ENCODE measurements around the gene ZCCHC24. TPM values are rescaled to one million over a fixed set of nuclear protein-coding genes. Genes with fewer than 3 reads are reported as not detected.
A peak's percentile ranks its signal among the peaks of the same experiment; 100 is the strongest.

ZCCHC24 gene
- total RNA-seq, 3 donors from 2014 or later = 18.7 to 50.8 (median 48.8) TPM

GRCh38 chr10:79400146-79401004, 45.0 kb downstream of the ZCCHC24 start:
- Histone ChIP-seq H3K27ac (peak overlapping the region in 1 of 2 donors; percentile 93), H3K27me3 (no peaks in the 10 kb centered on the region), H3K4me3 (no peak overlapping the region), H3K4me1 (peaks cover 36 to 43% of the 10 kb centered on the region in 2 donors), H3K36me3 (no peaks in the 10 kb centered on the region), H3K9me3 (no peaks in the 10 kb centered on the region)
- DNase-seq (ENCODE audit: low spot score in 2 of 2) = no peak
- TF ChIP-seq POLR2AphosphoS5 (IDR thresholded peaks at IDR 0.05) (no peak), CTCF (IDR thresholded peaks at IDR 0.05) (peak in 2 of 3 donors; percentile 19 to 34)
- intact Hi-C loops (cut with DNase I; ENCODE audit: low total_unique reads) = no loop called here

GRCh38 chr10:79399223-79399831, 46.1 kb downstream of the ZCCHC24 start:
- intact Hi-C loops (cut with DNase I; ENCODE audit: low total_unique reads) = no loop called here
- H3K36me3 ChIP-seq = no peaks in the 10 kb centered on the region
- peak overlapping the region in 1 of 2 donors; percentile 85 for H3K27ac ChIP-seq
- TF ChIP-seq POLR2AphosphoS5 (IDR thresholded peaks at IDR 0.05) = peak in 2 of 3 donors; percentile 67 to 95
- no peak for TF ChIP-seq POLR2A (IDR thresholded peaks at IDR 0.05)
- no peak for TF ChIP-seq CTCF (IDR thresholded peaks at IDR 0.05)
- H3K4me1 ChIP-seq = peaks cover 27 to 38% of the 10 kb centered on the region in 2 donors
- peak overlapping the region in 1 of 3 donors; percentile 51 for H3K4me3 ChIP-seq
- H3K27me3 ChIP-seq = no peaks in the 10 kb centered on the region
- H3K9me3 ChIP-seq = no peaks in the 10 kb centered on the region
- peak in 1 of 2 donors; percentile 54 for DNase-seq (ENCODE audit: low spot score in 2 of 2)

GRCh38 chr10:79398642-79399041, 46.8 kb downstream of the ZCCHC24 start:
- H3K4me1 ChIP-seq = peaks cover 23 to 38% of the 10 kb centered on the region in 2 donors
- intact Hi-C loops (cut with DNase I; ENCODE audit: low total_unique reads) = no loop called here
- no peak for TF ChIP-seq POLR2AphosphoS5 (IDR thresholded peaks at IDR 0.05)
- no peak for TF ChIP-seq CTCF (IDR thresholded peaks at IDR 0.05)
- TF ChIP-seq POLR2A (IDR thresholded peaks at IDR 0.05) = no peak
- no peak for DNase-seq (ENCODE audit: low spot score in 2 of 2)
- H3K9me3 ChIP-seq = no peaks in the 10 kb centered on the region
- H3K27me3 ChIP-seq = no peaks in the 10 kb centered on the region
- H3K4me3 ChIP-seq = peak overlapping the region in 1 of 3 donors; percentile 51
- H3K36me3 ChIP-seq = no peaks in the 10 kb centered on the region
- peak overlapping the region in 1 of 2 donors; percentile 85 for H3K27ac ChIP-seq

- H3K27me3 ChIP-seq = no peaks in the 10 kb centered on the region
- no peaks in the 10 kb centered on the region for H3K36me3 ChIP-seq
- H3K4me1 ChIP-seq = peaks cover 15 to 30% of the 10 kb centered on the region in 2 donors
- no peaks in the 10 kb centered on the region for H3K9me3 ChIP-seq
- no peak for DNase-seq (ENCODE audit: low spot score in 2 of 2)
- TF ChIP-seq CTCF (IDR thresholded peaks at IDR 0.05) (no peak), POLR2AphosphoS5 (IDR thresholded peaks at IDR 0.05) (no peak), POLR2A (IDR thresholded peaks at IDR 0.05) (no peak)
- intact Hi-C loops (cut with DNase I; ENCODE audit: low total_unique reads) = no loop called here
- H3K27ac ChIP-seq = peak overlapping the region in 1 of 2 donors; percentile 85
- H3K4me3 ChIP-seq = peak overlapping the region in 1 of 3 donors; percentile 21
Observed at GRCh38 chr10:79397575-79398303, 47.7 kb downstream of the ZCCHC24 start.

Data from breast epithelium (tissue), 4 donors.